NCI-H1694 (cell line): Measurements from ENCODE around the gene SESN3.
"Not testable (repeated sequence)": the region's sequence is repeated elsewhere in the genome, so short reads cannot be mapped to it uniquely, and the experiment has no call there.

Experiments used
- DNase-seq: peaks from one replicate; lab custom pipeline; 2025; lab: John Stamatoyannopoulos, UW

The SESN3 gene

GRCh38 chr11:95219599-95219998 lies 11.4 kb downstream of the SESN3 start:
- DNase-seq = no peak

- no peak for DNase-seq
These were observed 12.9 kb downstream of the SESN3 start for GRCh38 chr11:95218149-95218548.

- no peak for DNase-seq
These were observed 18.4 kb downstream of the SESN3 start for GRCh38 chr11:95212609-95213008.

- DNase-seq = not testable (repeated sequence)
These were observed 21.5 kb downstream of the SESN3 start for GRCh38 chr11:95209535-95209934.

- no peak for DNase-seq
These were observed 30.1 kb downstream of the SESN3 start for GRCh38 chr11:95200781-95201457.

GRCh38 chr11:95195831-95196230 lies 35.2 kb downstream of the SESN3 start:
- no peak for DNase-seq

- DNase-seq = no peak
These were observed 37.5 kb downstream of the SESN3 start for GRCh38 chr11:95193541-95193940.

- no peak for DNase-seq
These were observed 38.3 kb downstream of the SESN3 start for GRCh38 chr11:95192717-95193116.

GRCh38 chr11:95187723-95188122 lies 43.3 kb downstream of the SESN3 start:
- no peak for DNase-seq

- DNase-seq = no peak
These were observed 48.6 kb downstream of the SESN3 start for GRCh38 chr11:95182397-95182796.

- DNase-seq = no peak
These were observed 55.1 kb downstream of the SESN3 start for GRCh38 chr11:95175818-95176380.

- no peak for DNase-seq
These were observed 60.7 kb downstream of the SESN3 start for GRCh38 chr11:95170294-95170693.

GRCh38 chr11:95166781-95167180 lies 64.2 kb downstream of the SESN3 start:
- DNase-seq = no peak

GRCh38 chr11:95165638-95166037 lies 65.4 kb downstream of the SESN3 start:
- DNase-seq = no peak

- no peak for DNase-seq
These were observed 67.9 kb downstream of the SESN3 start for GRCh38 chr11:95163106-95163505.

GRCh38 chr11:95161248-95161647 lies 69.8 kb downstream of the SESN3 start:
- no peak for DNase-seq

GRCh38 chr11:95157824-95158223 lies 73.2 kb downstream of the SESN3 start:
- no peak for DNase-seq

- no peak for DNase-seq
These were observed 74.0 kb downstream of the SESN3 start for GRCh38 chr11:95156916-95157541.

- DNase-seq = no peak
These were observed 74.8 kb downstream of the SESN3 start for GRCh38 chr11:95156133-95156721.

GRCh38 chr11:95155385-95155784 lies 75.6 kb downstream of the SESN3 start:
- DNase-seq = no peak

- DNase-seq = no peak
These were observed 76.5 kb downstream of the SESN3 start for GRCh38 chr11:95154514-95154913.

- DNase-seq = no peak
These were observed 77.2 kb downstream of the SESN3 start for GRCh38 chr11:95153857-95154246.
